HG02943 (cell line): ENCODE data around the gene KRTAP15-1.

Source experiments
- ATAC-seq: cut with Tn5 transposase; IDR thresholded peaks from one replicate; pipeline ENCODE4 v1.9.1; 2021; ENCODE audit warnings: mild to moderate bottlenecking, low read depth, moderate library complexity; ENCODE audit not compliant: unreplicated experiment

Gene KRTAP15-1

DNA sequence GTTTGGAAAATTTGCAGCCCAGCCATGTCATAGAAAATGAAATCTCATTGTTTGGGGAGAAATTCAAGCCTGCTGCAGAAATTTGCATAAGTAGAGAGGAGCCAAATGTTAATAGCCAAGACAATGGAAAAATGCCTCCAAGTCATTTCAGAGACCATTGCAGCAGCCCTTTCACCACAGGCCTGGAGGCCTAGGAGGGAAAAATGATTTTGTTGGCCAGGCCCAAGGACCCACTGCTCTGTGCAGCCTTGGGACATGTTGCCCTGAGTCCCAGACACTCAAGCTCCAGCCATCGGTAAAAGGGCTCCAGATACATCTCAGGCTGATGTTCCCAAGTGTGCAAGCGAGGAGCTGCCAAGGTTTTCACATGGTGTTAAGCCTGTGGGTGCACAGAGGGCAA is 46.1 kb downstream of the KRTAP15-1 start:
- ATAC-seq = no peak

DNA sequence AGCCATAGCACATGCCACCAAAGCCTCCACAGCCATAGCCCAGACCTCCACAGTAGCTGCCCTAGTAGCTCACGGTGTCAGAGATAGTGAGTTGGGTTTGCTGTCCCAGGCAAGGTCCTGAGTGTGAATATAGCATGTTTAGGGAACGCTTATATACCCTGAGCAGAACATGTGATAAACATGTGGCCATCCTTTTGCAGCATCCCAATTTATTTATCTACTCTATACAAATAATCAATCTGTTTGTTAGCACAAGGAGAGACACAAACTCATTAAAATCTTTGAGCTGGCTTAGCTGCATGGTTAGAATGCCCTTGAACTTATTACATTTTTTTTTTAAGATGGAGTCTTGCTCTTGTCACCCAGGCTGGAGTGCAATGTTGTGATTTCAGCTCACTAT is 47.3 kb downstream of the KRTAP15-1 start, which contains the start of gene KRTAP19-2:
TSS of gene KRTAP19-2 (minus strand) at position 101 of the 400 bp plus-strand sequence. CDS start at position 13, 88 bp downstream.
- no peak for ATAC-seq
